WTC11 (cell line): ENCODE measurements around the gene AQP2. TPM values are rescaled to one million over a fixed set of nuclear protein-coding genes. Genes with fewer than 3 reads are reported as not detected.

Experiments
- ATAC-seq: fragments of 200-7000 bp; cut with Tn5 transposase; 2 replicates; pipeline ENCODE4 v1.10.0; 2021; ENCODE audit warnings: mild to moderate bottlenecking, moderate library complexity
- CTCF ChIA-PET: fragments of 300-600 bp; sonication (Branson Sonifier 250); formaldehyde crosslinking; loops from one replicate; lab custom pipeline; 2021; ENCODE audit warnings: antibody characterized with exemption; lab: Charles Lee
- POLR2A ChIA-PET: fragments of 350-600 bp; sonication (Branson Sonifier 250); formaldehyde crosslinking; loops from one replicate; lab custom pipeline; 2021; ENCODE audit warnings: antibody characterized with exemption; lab: Charles Lee
- DNase-seq: peaks from one replicate; pipeline ENCODE4 v3.0.0; 2021; ENCODE audit warnings: low spot score
- H3K27ac Mint-ChIP-seq: 2 replicates; pipeline ENCODE4 v1.8.0; 2021; ENCODE audit warnings: mixed read lengths
- H3K27me3 Mint-ChIP-seq: 2 replicates; pipeline ENCODE4 v1.8.0; 2021; ENCODE audit warnings: low read depth, mild to moderate bottlenecking, moderate library complexity, mixed read lengths
- H3K36me3 Mint-ChIP-seq: 2 replicates; pipeline ENCODE4 v1.8.0; 2021; ENCODE audit warnings: mixed read lengths
- H3K4me1 Mint-ChIP-seq: 2 replicates; pipeline ENCODE4 v1.8.0; 2022; ENCODE audit warnings: mixed read lengths
- H3K4me3 Mint-ChIP-seq: 2 replicates; pipeline ENCODE4 v1.8.0; 2021; ENCODE audit warnings: mild to moderate bottlenecking, moderate library complexity, mixed read lengths
- H3K9me3 Mint-ChIP-seq: 2 replicates; pipeline ENCODE4 v1.8.0; 2021; ENCODE audit warnings: mixed read lengths
- AFF4 ChIP-seq: sonication (generic); formaldehyde crosslinking; IDR thresholded peaks from 2 replicates; pipeline ENCODE4 v1.8.1; 2023; ENCODE audit warnings: mild to moderate bottlenecking, missing genetic modification reagents, borderline replicate concordance
- ARID4B ChIP-seq: sonication (generic); formaldehyde crosslinking; IDR thresholded peaks from 2 replicates; pipeline ENCODE4 v1.8.0; 2023; ENCODE audit warnings: missing genetic modification reagents, mild to moderate bottlenecking, borderline replicate concordance
- CDX4 ChIP-seq: fragments of 250-450 bp; sonication (Bioruptor Pico); IDR thresholded peaks from 2 replicates; pipeline ENCODE4 v1.9.0; 2021; ENCODE audit warnings: moderate library complexity, mild to moderate bottlenecking, inconsistent platforms, borderline replicate concordance
- CTCF ChIP-seq: fragments of 200-600 bp; IDR thresholded peaks from 2 replicates; pipeline ENCODE4 v1.8.0; 2022; ENCODE audit warnings: antibody characterized with exemption
- EMX1 ChIP-seq: fragments of 250-450 bp; sonication (Bioruptor Pico); IDR thresholded peaks from 2 replicates; pipeline ENCODE4 v1.8.0; 2021; ENCODE audit warnings: mild to moderate bottlenecking
- MAX ChIP-seq: sonication (generic); formaldehyde crosslinking; IDR thresholded peaks from 2 replicates; pipeline ENCODE4 v1.8.0; 2022; ENCODE audit warnings: mild to moderate bottlenecking, missing genetic modification reagents
- NFATC4 ChIP-seq: fragments of 250-450 bp; sonication (Bioruptor Pico); IDR thresholded peaks from 2 replicates; pipeline ENCODE4 v1.9.0; 2021; ENCODE audit warnings: mild to moderate bottlenecking
- NR2C2 ChIP-seq: sonication (generic); formaldehyde crosslinking; IDR thresholded peaks from 2 replicates; pipeline ENCODE4 v1.8.0; 2022; ENCODE audit warnings: mild to moderate bottlenecking, missing genetic modification reagents
- NR3C1 ChIP-seq: sonication (generic); formaldehyde crosslinking; conservative IDR thresholded peaks from 2 replicates; pipeline ENCODE4 v1.8.1; 2023; ENCODE audit warnings: low read depth, mild to moderate bottlenecking, missing genetic modification reagents
- RELA ChIP-seq: sonication (generic); formaldehyde crosslinking; IDR thresholded peaks from 2 replicates; pipeline ENCODE4 v1.8.1; 2022; ENCODE audit warnings: missing genetic modification reagents, mild to moderate bottlenecking, borderline replicate concordance
- SMAD3 ChIP-seq: sonication (generic); formaldehyde crosslinking; IDR thresholded peaks from 2 replicates; pipeline ENCODE4 v1.8.0; 2022; ENCODE audit warnings: missing genetic modification reagents, mild to moderate bottlenecking, borderline replicate concordance
- TCF7 ChIP-seq: sonication (generic); formaldehyde crosslinking; IDR thresholded peaks from 2 replicates; pipeline ENCODE4 v1.8.0; 2022; ENCODE audit warnings: mild to moderate bottlenecking, low read depth, missing genetic modification reagents, moderate library complexity
- TEAD1 ChIP-seq: sonication (generic); formaldehyde crosslinking; IDR thresholded peaks from 2 replicates; pipeline ENCODE4 v1.8.0; 2022; ENCODE audit warnings: mild to moderate bottlenecking, missing genetic modification reagents
- ZNF219 ChIP-seq: sonication (generic); formaldehyde crosslinking; IDR thresholded peaks from 2 replicates; pipeline ENCODE4 v1.8.0; 2023; ENCODE audit warnings: missing genetic modification reagents, mild to moderate bottlenecking, borderline replicate concordance
- ZNF423 ChIP-seq: fragments of 250-450 bp; sonication (Bioruptor Pico); IDR thresholded peaks from 2 replicates; pipeline ENCODE4 v2.1.2; 2022; ENCODE audit warnings: mild to moderate bottlenecking, moderate library complexity
- ZNF425 ChIP-seq: fragments of 250-450 bp; sonication (Bioruptor Pico); conservative IDR thresholded peaks from 2 replicates; pipeline ENCODE4 v1.9.0; 2021; ENCODE audit warnings: mild to moderate bottlenecking
- total RNA-seq: library from RNA; stranded (reverse); gene quantifications from 3 replicates; pipeline ENCODE4 v1.2.3, GENCODE V29; 2021

The AQP2 gene
- total RNA-seq, 1 experiment from 2014 or later: not detected

- H3K36me3 Mint-ChIP-seq: peaks cover 70% of the 10 kb centered on the region
- H3K4me1 Mint-ChIP-seq: no peaks in the 10 kb centered on the region
- H3K27me3 Mint-ChIP-seq: no peaks in the 10 kb centered on the region
- no peak for ATAC-seq
- H3K4me3 Mint-ChIP-seq: no peak overlapping the region
- CTCF ChIA-PET: interaction anchor here (0.6 to 2.4 kb wide), 3 partner anchors 57 to 482 kb away, joined by 3 to 6 read pairs (median 6); no protein-coding TSS in a partner anchor
- DNase-seq: no peak
- POLR2A ChIA-PET: no interaction called here
- H3K27ac Mint-ChIP-seq: no peak overlapping the region
- no peaks in the 10 kb centered on the region for H3K9me3 Mint-ChIP-seq
- TF ChIP-seq SMAD3 (CRISPR knock-in tag) (no peak), ZNF425 (no peak), RELA (no peak), EMX1 (CRISPR knock-in tag) (no peak), ARID4B (no peak), CTCF (no peak), ZNF423 (CRISPR knock-in tag) (no peak), TCF7 (no peak), ZNF219 (CRISPR knock-in tag) (no peak), MAX (CRISPR knock-in tag) (no peak), AFF4 (CRISPR knock-in tag) (no peak), NFATC4 (CRISPR knock-in tag) (no peak), NR3C1 (CRISPR knock-in tag) (no peak), CDX4 (CRISPR knock-in tag) (no peak), NR2C2 (CRISPR knock-in tag) (no peak), TEAD1 (CRISPR knock-in tag) (no peak)
Measured at GRCh38 chr12:49998453-49998852, 47.9 kb downstream of the AQP2 start.
